ENCODE results near the gene SLC17A1. TPM values are rescaled to one million over a fixed set of nuclear protein-coding genes. Genes with fewer than 3 reads are reported as not detected.

SLC17A1 gene
- total RNA-seq, 2 experiments from 2014 or later = not detected

DNA sequence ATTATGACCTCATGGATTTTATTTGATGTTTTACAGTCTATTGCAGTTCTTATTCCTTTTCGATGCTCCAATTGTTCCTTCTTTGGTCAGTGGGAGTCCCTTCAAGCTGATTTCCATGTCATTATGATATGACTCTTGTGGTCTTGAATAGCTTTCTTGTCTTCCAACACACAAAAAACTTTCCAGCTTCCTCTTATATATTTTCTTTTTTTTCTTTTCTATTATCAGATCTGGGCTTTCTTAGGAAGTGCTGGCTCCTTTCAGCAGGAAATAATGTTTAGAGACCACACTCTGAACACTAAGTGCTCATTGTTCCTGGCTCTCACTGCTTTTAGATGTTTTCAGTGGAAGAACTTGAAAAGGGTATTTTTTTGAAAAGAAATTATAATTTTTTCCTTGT, 3.1 kb upstream of the SLC17A1 start:
- no peaks in the 10 kb centered on the region for H3K9me3 ChIP-seq (ENCODE audit: control insufficient read depth in 1 of 2, insufficient read depth in 1 of 2, low read length in 2 of 2)
- no peak overlapping the region for H3K4me3 ChIP-seq (ENCODE audit: low read length)
- H3K36me3 ChIP-seq (ENCODE audit: insufficient read depth, low read length) = no peaks in the 10 kb centered on the region
- H3K4me1 ChIP-seq (ENCODE audit: insufficient read depth, low read length) = no peaks in the 10 kb centered on the region
- ATAC-seq (ENCODE audit: poor library complexity) (no peak), DNase-seq (no peak)
- H3K36me3 Mint-ChIP-seq (ENCODE audit: low read depth) = no peaks in the 10 kb centered on the region
- no peak overlapping the region for H3K27ac ChIP-seq (ENCODE audit: low read depth in 1 of 2, low read length in 2 of 2)
- no peak overlapping the region for H3K4me3 Mint-ChIP-seq
- intact Hi-C loops (cut with DNase I, micrococcal nuclease) = no loop called here
- H3K27ac Mint-ChIP-seq = no peak overlapping the region
- H3K27me3 ChIP-seq (ENCODE audit: control insufficient read depth in 1 of 2, insufficient read depth in 2 of 2, low read length in 2 of 2) = peaks cover 0 to 8% of the 10 kb centered on the region in 2 experiments
- CTCF ChIA-PET = interaction anchor here (0.6 kb wide), 1 partner anchor 289 kb away, joined by 3 read pairs; no protein-coding TSS in a partner anchor
- H3K27me3 Mint-ChIP-seq = peaks cover 14% of the 10 kb centered on the region
- POLR2A ChIA-PET = no interaction called here
- no peaks in the 10 kb centered on the region for H3K9me3 Mint-ChIP-seq
- no peaks in the 10 kb centered on the region for H3K4me1 Mint-ChIP-seq (ENCODE audit: low read depth)
- TF ChIP-seq, protein P1, sequence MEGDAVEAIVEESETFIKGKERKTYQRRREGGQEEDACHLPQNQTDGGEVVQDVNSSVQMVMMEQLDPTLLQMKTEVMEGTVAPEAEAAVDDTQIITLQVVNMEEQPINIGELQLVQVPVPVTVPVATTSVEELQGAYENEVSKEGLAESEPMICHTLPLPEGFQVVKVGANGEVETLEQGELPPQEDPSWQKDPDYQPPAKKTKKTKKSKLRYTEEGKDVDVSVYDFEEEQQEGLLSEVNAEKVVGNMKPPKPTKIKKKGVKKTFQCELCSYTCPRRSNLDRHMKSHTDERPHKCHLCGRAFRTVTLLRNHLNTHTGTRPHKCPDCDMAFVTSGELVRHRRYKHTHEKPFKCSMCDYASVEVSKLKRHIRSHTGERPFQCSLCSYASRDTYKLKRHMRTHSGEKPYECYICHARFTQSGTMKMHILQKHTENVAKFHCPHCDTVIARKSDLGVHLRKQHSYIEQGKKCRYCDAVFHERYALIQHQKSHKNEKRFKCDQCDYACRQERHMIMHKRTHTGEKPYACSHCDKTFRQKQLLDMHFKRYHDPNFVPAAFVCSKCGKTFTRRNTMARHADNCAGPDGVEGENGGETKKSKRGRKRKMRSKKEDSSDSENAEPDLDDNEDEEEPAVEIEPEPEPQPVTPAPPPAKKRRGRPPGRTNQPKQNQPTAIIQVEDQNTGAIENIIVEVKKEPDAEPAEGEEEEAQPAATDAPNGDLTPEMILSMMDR (IDR thresholded peaks at IDR 0.05) = no peak

DNA sequence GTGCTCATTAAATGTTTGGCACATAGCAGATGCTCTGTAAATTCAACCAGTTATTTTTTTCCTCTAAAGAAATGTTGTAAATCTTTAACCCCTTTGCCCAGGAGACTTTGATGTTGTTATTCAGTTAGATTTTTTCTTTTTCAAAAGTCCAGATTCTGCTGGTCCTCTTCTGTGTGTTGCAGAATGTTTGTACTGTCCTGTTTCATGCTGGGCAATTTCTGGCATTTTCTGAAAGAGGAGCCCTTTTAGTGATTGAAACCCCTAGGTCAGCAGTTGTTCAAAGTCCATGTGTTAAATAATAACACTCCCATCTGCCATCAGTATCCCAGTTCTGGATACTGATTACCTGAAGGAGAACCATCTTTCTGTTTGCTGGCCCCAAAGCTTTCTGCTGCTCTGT, 1.3 kb upstream of the SLC17A1 start:
- no peaks in the 10 kb centered on the region for H3K4me1 ChIP-seq (ENCODE audit: insufficient read depth, low read length)
- no peaks in the 10 kb centered on the region for H3K9me3 ChIP-seq (ENCODE audit: control insufficient read depth in 1 of 2, insufficient read depth in 1 of 2, low read length in 2 of 2)
- peaks cover 0 to 9% of the 10 kb centered on the region in 2 experiments for H3K27me3 ChIP-seq (ENCODE audit: control insufficient read depth in 1 of 2, insufficient read depth in 2 of 2, low read length in 2 of 2)
- no peak overlapping the region for H3K4me3 Mint-ChIP-seq
- H3K36me3 ChIP-seq (ENCODE audit: insufficient read depth, low read length) = no peaks in the 10 kb centered on the region
- no peak for DNase-seq
- no peak for ATAC-seq (ENCODE audit: poor library complexity)
- ChIA-PET POLR2A (interaction anchor here (0.7 kb wide), 1 partner anchor 50 kb away, joined by 5 read pairs; no protein-coding TSS in a partner anchor), CTCF (no interaction called here)
- TF ChIP-seq, protein P1 (IDR thresholded peaks at IDR 0.05) = no peak
- intact Hi-C loops (cut with DNase I, micrococcal nuclease) = no loop called here
- peaks cover 12% of the 10 kb centered on the region for H3K27me3 Mint-ChIP-seq
- H3K27ac Mint-ChIP-seq = no peak overlapping the region
- H3K27ac ChIP-seq (ENCODE audit: low read depth in 1 of 2, low read length in 2 of 2) = no peak overlapping the region
- no peaks in the 10 kb centered on the region for H3K36me3 Mint-ChIP-seq (ENCODE audit: low read depth)
- H3K4me3 ChIP-seq (ENCODE audit: low read length) = no peak overlapping the region
- H3K4me1 Mint-ChIP-seq (ENCODE audit: low read depth) = no peaks in the 10 kb centered on the region
- no peaks in the 10 kb centered on the region for H3K9me3 Mint-ChIP-seq

DNA sequence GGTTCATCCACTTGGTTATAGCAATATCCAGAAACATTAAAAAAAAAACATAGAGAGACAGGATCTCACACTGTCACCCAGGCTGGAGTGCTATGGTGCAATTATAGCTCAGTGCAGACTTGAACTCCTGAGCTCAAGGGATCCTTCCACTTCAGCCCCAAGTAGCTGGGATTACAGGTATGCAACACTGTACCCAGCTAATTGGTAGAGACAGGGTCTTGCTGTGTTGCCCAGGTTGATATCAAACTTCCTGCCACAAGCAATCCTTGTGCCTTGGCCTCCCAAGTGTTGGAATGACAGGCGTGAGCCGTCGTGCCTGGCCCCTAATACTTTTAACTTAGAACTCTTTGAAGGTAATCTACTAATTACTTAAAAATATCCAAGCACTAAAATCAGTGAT, 818 bp upstream of the SLC17A1 start:
- TF ChIP-seq, protein P1 (IDR thresholded peaks at IDR 0.05) = no peak
- Histone ChIP-seq H3K27ac (ENCODE audit: low read depth in 1 of 2, low read length in 2 of 2) (no peak overlapping the region), H3K9me3 (ENCODE audit: control insufficient read depth in 1 of 2, insufficient read depth in 1 of 2, low read length in 2 of 2) (no peaks in the 10 kb centered on the region), H3K4me1 (ENCODE audit: insufficient read depth, low read length) (no peaks in the 10 kb centered on the region), H3K27me3 (ENCODE audit: control insufficient read depth in 1 of 2, insufficient read depth in 2 of 2, low read length in 2 of 2) (peaks cover 0 to 12% of the 10 kb centered on the region in 2 experiments), H3K36me3 (ENCODE audit: insufficient read depth, low read length) (no peaks in the 10 kb centered on the region), H3K4me3 (ENCODE audit: low read length) (no peak overlapping the region)
- Mint-ChIP-seq H3K4me1 (ENCODE audit: low read depth) (no peaks in the 10 kb centered on the region), H3K4me3 (no peak overlapping the region), H3K27ac (no peak overlapping the region), H3K27me3 (peaks cover 17% of the 10 kb centered on the region), H3K36me3 (ENCODE audit: low read depth) (no peaks in the 10 kb centered on the region), H3K9me3 (no peaks in the 10 kb centered on the region)
- POLR2A ChIA-PET = interaction anchor here (0.7 kb wide), 1 partner anchor 50 kb away, joined by 5 read pairs; no protein-coding TSS in a partner anchor
- intact Hi-C loops (cut with DNase I, micrococcal nuclease) = no loop called here
- CTCF ChIA-PET = no interaction called here
- DNase-seq (no peak), ATAC-seq (ENCODE audit: poor library complexity) (no peak)
